ENCODE measurements around the gene C1orf141. TPM values are rescaled to one million over a fixed set of nuclear protein-coding genes. Genes with fewer than 3 reads are reported as not detected.

C1orf141 gene
- polyA plus RNA-seq, 2 donors: not detected

GRCh38 chr1:67103548-67103947 is 31.2 kb downstream of the C1orf141 start:
- H3K4me3 ChIP-seq (ENCODE audit: low read depth in 1 of 2, low read length in 2 of 2): no peak overlapping the region
- H3K9me3 ChIP-seq (ENCODE audit: control insufficient read depth in 2 of 2, insufficient read depth in 1 of 2, low read depth in 1 of 2, low read length in 1 of 2): no peaks in the 10 kb centered on the region
- no peaks in the 10 kb centered on the region for H3K36me3 ChIP-seq (ENCODE audit: control insufficient read depth in 2 of 2, insufficient read depth in 2 of 2, low read length in 1 of 2)
- no peak overlapping the region for H3K27ac ChIP-seq (ENCODE audit: low read depth in 2 of 2, low read length in 1 of 2)
- 79 to 89% methylated on average over 1 of the region's 1 CpG for WGBS, 2 donors
- no peaks in the 10 kb centered on the region for H3K4me1 ChIP-seq (ENCODE audit: control insufficient read depth in 2 of 2, insufficient read depth in 2 of 2, low read length in 1 of 2)
- no peaks in the 10 kb centered on the region for H3K27me3 ChIP-seq (ENCODE audit: control insufficient read depth in 1 of 2, insufficient read depth in 2 of 2, low read length in 2 of 2)

GRCh38 chr1:67100833-67101232 is 33.9 kb downstream of the C1orf141 start:
- no peaks in the 10 kb centered on the region for H3K4me1 ChIP-seq (ENCODE audit: control insufficient read depth in 2 of 2, insufficient read depth in 2 of 2, low read length in 1 of 2)
- H3K4me3 ChIP-seq (ENCODE audit: low read depth in 1 of 2, low read length in 2 of 2): no peak overlapping the region
- H3K27ac ChIP-seq (ENCODE audit: low read depth in 2 of 2, low read length in 1 of 2): no peak overlapping the region
- H3K27me3 ChIP-seq (ENCODE audit: control insufficient read depth in 1 of 2, insufficient read depth in 2 of 2, low read length in 2 of 2): no peaks in the 10 kb centered on the region
- no peaks in the 10 kb centered on the region for H3K9me3 ChIP-seq (ENCODE audit: control insufficient read depth in 2 of 2, insufficient read depth in 1 of 2, low read depth in 1 of 2, low read length in 1 of 2)
- H3K36me3 ChIP-seq (ENCODE audit: control insufficient read depth in 2 of 2, insufficient read depth in 2 of 2, low read length in 1 of 2): no peaks in the 10 kb centered on the region
- 38 to 39% methylated on average over 3 of the region's 3 CpGs for WGBS, 2 donors

DNA sequence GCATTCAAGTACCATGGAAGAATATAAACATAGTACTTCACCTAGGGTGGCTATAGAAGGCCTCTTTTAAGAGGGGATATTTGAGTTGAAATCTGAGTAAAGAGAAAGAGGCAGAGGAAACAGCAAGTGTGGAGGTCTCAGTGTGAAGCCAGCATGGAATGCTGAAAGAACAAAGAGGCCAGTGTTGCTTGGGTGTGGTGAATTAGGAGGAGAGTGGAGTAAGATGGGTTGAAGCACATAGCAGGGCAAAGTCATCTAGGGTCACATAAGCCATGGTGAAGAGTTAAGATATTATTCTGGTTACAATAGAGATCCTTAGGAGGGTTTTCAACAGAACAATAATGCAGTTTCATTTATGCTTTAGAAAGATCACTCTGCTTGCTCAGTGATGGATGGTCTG is 37.5 kb downstream of the C1orf141 start:
- Histone ChIP-seq H3K36me3 (ENCODE audit: control insufficient read depth in 2 of 2, insufficient read depth in 2 of 2, low read length in 1 of 2) (no peaks in the 10 kb centered on the region), H3K9me3 (ENCODE audit: control insufficient read depth in 2 of 2, insufficient read depth in 1 of 2, low read depth in 1 of 2, low read length in 1 of 2) (no peaks in the 10 kb centered on the region), H3K27ac (ENCODE audit: low read depth in 2 of 2, low read length in 1 of 2) (no peak overlapping the region), H3K4me3 (ENCODE audit: low read depth in 1 of 2, low read length in 2 of 2) (no peak overlapping the region), H3K27me3 (ENCODE audit: control insufficient read depth in 1 of 2, insufficient read depth in 2 of 2, low read length in 2 of 2) (no peaks in the 10 kb centered on the region), H3K4me1 (ENCODE audit: control insufficient read depth in 2 of 2, insufficient read depth in 2 of 2, low read length in 1 of 2) (no peaks in the 10 kb centered on the region)

DNA sequence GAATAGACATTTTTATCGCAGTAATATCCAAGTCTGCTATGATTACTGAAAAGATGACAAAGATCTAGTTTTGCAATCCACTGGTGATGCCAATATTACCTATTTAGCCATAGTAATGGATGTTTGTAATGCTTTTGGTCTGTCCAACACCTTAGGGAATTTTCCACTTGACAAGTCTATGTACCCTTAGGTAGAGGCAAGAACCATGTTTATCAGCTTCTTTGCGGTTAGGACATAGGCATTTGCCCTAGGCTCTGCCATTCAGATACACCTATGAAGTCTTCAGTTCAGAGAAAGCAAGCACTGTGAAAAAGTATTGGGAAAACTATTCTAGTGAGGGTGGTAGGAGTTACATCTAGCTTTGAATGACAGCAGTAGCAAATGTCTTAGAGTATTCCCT is 40.6 kb downstream of the C1orf141 start:
- H3K27me3 ChIP-seq (ENCODE audit: control insufficient read depth in 1 of 2, insufficient read depth in 2 of 2, low read length in 2 of 2): no peaks in the 10 kb centered on the region
- H3K4me1 ChIP-seq (ENCODE audit: control insufficient read depth in 2 of 2, insufficient read depth in 2 of 2, low read length in 1 of 2): no peaks in the 10 kb centered on the region
- no peaks in the 10 kb centered on the region for H3K36me3 ChIP-seq (ENCODE audit: control insufficient read depth in 2 of 2, insufficient read depth in 2 of 2, low read length in 1 of 2)
- 72 to 88% methylated on average over 2 of the region's 2 CpGs for WGBS, 2 donors
- H3K27ac ChIP-seq (ENCODE audit: low read depth in 2 of 2, low read length in 1 of 2): no peak overlapping the region
- peaks cover 0 to 2% of the 10 kb centered on the region in 2 donors for H3K9me3 ChIP-seq (ENCODE audit: control insufficient read depth in 2 of 2, insufficient read depth in 1 of 2, low read depth in 1 of 2, low read length in 1 of 2)
- no peak overlapping the region for H3K4me3 ChIP-seq (ENCODE audit: low read depth in 1 of 2, low read length in 2 of 2)

- Histone ChIP-seq H3K4me3 (ENCODE audit: low read depth in 1 of 2, low read length in 2 of 2) (no peak overlapping the region), H3K27ac (ENCODE audit: low read depth in 2 of 2, low read length in 1 of 2) (no peak overlapping the region), H3K4me1 (ENCODE audit: control insufficient read depth in 2 of 2, insufficient read depth in 2 of 2, low read length in 1 of 2) (no peaks in the 10 kb centered on the region), H3K36me3 (ENCODE audit: control insufficient read depth in 2 of 2, insufficient read depth in 2 of 2, low read length in 1 of 2) (no peaks in the 10 kb centered on the region), H3K27me3 (ENCODE audit: control insufficient read depth in 1 of 2, insufficient read depth in 2 of 2, low read length in 2 of 2) (no peaks in the 10 kb centered on the region), H3K9me3 (ENCODE audit: control insufficient read depth in 2 of 2, insufficient read depth in 1 of 2, low read depth in 1 of 2, low read length in 1 of 2) (peaks cover 0 to 2% of the 10 kb centered on the region in 2 donors)
- 91 to 95% methylated on average over 1 of the region's 1 CpG for WGBS, 2 donors
Observed at GRCh38 chr1:67089685-67090208, 45.0 kb downstream of the C1orf141 start.

DNA sequence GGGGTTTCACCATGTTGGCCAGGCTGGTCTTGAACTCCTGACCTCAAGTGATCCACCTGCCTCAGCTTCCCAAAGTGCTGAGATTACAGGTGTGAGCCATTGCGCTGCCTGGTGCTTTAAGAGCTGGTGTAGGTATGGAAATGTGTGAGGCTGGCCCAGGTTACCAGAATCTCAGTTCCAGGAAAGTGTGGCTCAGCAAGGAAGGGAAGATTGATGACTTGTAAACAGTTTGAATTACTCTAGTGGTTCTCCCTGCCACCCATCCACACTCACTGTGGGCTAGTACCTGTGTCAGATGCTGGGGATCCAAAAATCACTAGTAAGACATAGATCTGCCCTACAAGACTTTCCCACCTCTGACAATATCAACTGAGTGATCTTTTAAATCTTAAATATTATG is 46.3 kb downstream of the C1orf141 start:
- Histone ChIP-seq H3K4me3 (ENCODE audit: low read depth in 1 of 2, low read length in 2 of 2) (no peak overlapping the region), H3K4me1 (ENCODE audit: control insufficient read depth in 2 of 2, insufficient read depth in 2 of 2, low read length in 1 of 2) (no peaks in the 10 kb centered on the region), H3K36me3 (ENCODE audit: control insufficient read depth in 2 of 2, insufficient read depth in 2 of 2, low read length in 1 of 2) (no peaks in the 10 kb centered on the region), H3K27ac (ENCODE audit: low read depth in 2 of 2, low read length in 1 of 2) (no peak overlapping the region), H3K27me3 (ENCODE audit: control insufficient read depth in 1 of 2, insufficient read depth in 2 of 2, low read length in 2 of 2) (no peaks in the 10 kb centered on the region), H3K9me3 (ENCODE audit: control insufficient read depth in 2 of 2, insufficient read depth in 1 of 2, low read depth in 1 of 2, low read length in 1 of 2) (peaks cover 0 to 2% of the 10 kb centered on the region in 2 donors)
- 98 to 100% methylated on average over 1 of the region's 1 CpG for WGBS, 2 donors

DNA sequence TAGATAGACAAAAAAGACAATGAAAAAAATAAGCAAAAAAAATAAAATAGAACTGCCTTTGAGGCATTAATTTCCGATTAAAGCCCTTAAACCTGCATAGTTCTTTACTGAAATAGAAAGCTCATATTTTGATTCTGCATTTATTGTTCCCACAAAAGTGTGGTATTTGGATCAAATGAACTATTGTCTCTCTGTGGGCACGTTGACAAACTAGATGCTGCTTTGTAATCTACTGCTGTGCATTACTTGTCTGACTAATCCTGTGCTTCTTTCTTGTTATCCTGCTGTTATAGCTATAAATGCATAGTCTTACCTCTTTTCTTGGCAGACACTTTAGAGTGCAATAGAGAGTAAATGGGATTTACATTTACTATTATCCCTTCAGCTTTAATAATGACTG is 49.4 kb downstream of the C1orf141 start:
- Histone ChIP-seq H3K4me1 (ENCODE audit: control insufficient read depth in 2 of 2, insufficient read depth in 2 of 2, low read length in 1 of 2) (no peaks in the 10 kb centered on the region), H3K27ac (ENCODE audit: low read depth in 2 of 2, low read length in 1 of 2) (no peak overlapping the region), H3K27me3 (ENCODE audit: control insufficient read depth in 1 of 2, insufficient read depth in 2 of 2, low read length in 2 of 2) (no peaks in the 10 kb centered on the region), H3K4me3 (ENCODE audit: low read depth in 1 of 2, low read length in 2 of 2) (no peak overlapping the region), H3K36me3 (ENCODE audit: control insufficient read depth in 2 of 2, insufficient read depth in 2 of 2, low read length in 1 of 2) (no peaks in the 10 kb centered on the region), H3K9me3 (ENCODE audit: control insufficient read depth in 2 of 2, insufficient read depth in 1 of 2, low read depth in 1 of 2, low read length in 1 of 2) (peaks cover 0 to 2% of the 10 kb centered on the region in 2 donors)
- WGBS, 2 donors: 35 to 40% methylated on average over 2 of the region's 2 CpGs

DNA sequence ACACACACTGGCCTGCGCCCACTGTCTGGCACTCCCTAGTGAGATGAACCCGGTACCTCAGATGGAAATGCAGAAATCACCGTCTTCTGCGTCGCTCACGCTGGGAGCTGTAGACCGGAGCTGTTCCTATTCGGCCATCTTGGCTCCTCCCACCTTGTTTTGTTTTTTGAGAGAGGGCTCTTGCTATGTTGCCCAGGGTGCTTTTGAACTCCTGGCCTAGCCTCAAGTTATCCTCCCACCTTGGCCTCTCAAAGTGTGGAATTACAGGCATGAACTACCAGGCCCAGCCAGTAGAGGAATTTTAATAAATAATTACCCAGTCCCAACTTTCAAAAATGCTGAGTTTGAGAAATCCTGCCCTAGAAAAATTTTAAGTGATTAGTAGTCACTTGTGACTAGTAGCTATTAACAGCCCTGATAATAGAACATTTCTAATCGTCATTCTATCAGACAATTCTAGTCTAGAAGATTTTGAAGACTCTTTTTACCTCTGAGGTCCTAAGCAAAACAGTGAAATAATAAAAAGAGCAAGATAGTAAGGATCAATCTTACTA is 49.9 kb downstream of the C1orf141 start:
- no peak overlapping the region for H3K27ac ChIP-seq (ENCODE audit: low read depth in 2 of 2, low read length in 1 of 2)
- H3K36me3 ChIP-seq (ENCODE audit: control insufficient read depth in 2 of 2, insufficient read depth in 2 of 2, low read length in 1 of 2): no peaks in the 10 kb centered on the region
- 95 to 97% methylated on average over 4 to 7 of the region's 9 CpGs for WGBS, 2 donors
- no peaks in the 10 kb centered on the region for H3K4me1 ChIP-seq (ENCODE audit: control insufficient read depth in 2 of 2, insufficient read depth in 2 of 2, low read length in 1 of 2)
- no peak overlapping the region for H3K4me3 ChIP-seq (ENCODE audit: low read depth in 1 of 2, low read length in 2 of 2)
- H3K9me3 ChIP-seq (ENCODE audit: control insufficient read depth in 2 of 2, insufficient read depth in 1 of 2, low read depth in 1 of 2, low read length in 1 of 2): peaks cover 0 to 1% of the 10 kb centered on the region in 2 donors
- no peaks in the 10 kb centered on the region for H3K27me3 ChIP-seq (ENCODE audit: control insufficient read depth in 1 of 2, insufficient read depth in 2 of 2, low read length in 2 of 2)

DNA sequence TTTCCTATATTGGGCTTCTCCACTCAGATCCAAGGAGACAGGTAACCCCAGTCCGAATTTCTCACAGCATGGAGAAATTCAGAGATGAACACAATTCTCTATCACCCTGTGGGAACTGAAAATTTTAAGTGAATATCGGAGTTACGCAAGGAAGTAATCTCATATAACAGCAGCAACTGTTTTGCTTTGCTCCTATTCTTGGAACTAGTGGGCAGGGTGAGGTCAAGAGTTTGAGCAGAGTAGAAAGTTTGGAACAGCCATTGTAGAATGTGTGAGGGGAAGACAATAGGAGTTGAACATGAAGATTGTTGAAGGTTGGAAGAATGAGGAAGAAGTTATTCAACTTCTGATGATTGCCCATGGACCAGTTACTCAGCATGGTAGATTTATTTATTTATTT is 56.5 kb downstream of the C1orf141 start:
- no peak overlapping the region for H3K27ac ChIP-seq (ENCODE audit: low read depth in 2 of 2, low read length in 1 of 2)
- H3K9me3 ChIP-seq (ENCODE audit: control insufficient read depth in 2 of 2, insufficient read depth in 1 of 2, low read depth in 1 of 2, low read length in 1 of 2): no peaks in the 10 kb centered on the region
- WGBS, 2 donors: 96 to 97% methylated on average over 3 of the region's 3 CpGs
- no peaks in the 10 kb centered on the region for H3K4me1 ChIP-seq (ENCODE audit: control insufficient read depth in 2 of 2, insufficient read depth in 2 of 2, low read length in 1 of 2)
- H3K36me3 ChIP-seq (ENCODE audit: control insufficient read depth in 2 of 2, insufficient read depth in 2 of 2, low read length in 1 of 2): no peaks in the 10 kb centered on the region
- H3K27me3 ChIP-seq (ENCODE audit: control insufficient read depth in 1 of 2, insufficient read depth in 2 of 2, low read length in 2 of 2): peaks cover 0 to 3% of the 10 kb centered on the region in 2 donors
- H3K4me3 ChIP-seq (ENCODE audit: low read depth in 1 of 2, low read length in 2 of 2): no peak overlapping the region

GRCh38 chr1:67077593-67077992 is 57.2 kb downstream of the C1orf141 start:
- H3K36me3 ChIP-seq (ENCODE audit: control insufficient read depth in 2 of 2, insufficient read depth in 2 of 2, low read length in 1 of 2): no peaks in the 10 kb centered on the region
- no peak overlapping the region for H3K4me3 ChIP-seq (ENCODE audit: low read depth in 1 of 2, low read length in 2 of 2)
- H3K9me3 ChIP-seq (ENCODE audit: control insufficient read depth in 2 of 2, insufficient read depth in 1 of 2, low read depth in 1 of 2, low read length in 1 of 2): no peaks in the 10 kb centered on the region
- 98 to 100% methylated on average over 1 of the region's 1 CpG for WGBS, 2 donors
- no peak overlapping the region for H3K27ac ChIP-seq (ENCODE audit: low read depth in 2 of 2, low read length in 1 of 2)
- H3K4me1 ChIP-seq (ENCODE audit: control insufficient read depth in 2 of 2, insufficient read depth in 2 of 2, low read length in 1 of 2): no peaks in the 10 kb centered on the region
- H3K27me3 ChIP-seq (ENCODE audit: control insufficient read depth in 1 of 2, insufficient read depth in 2 of 2, low read length in 2 of 2): peaks cover 0 to 6% of the 10 kb centered on the region in 2 donors
